Activated T-cell treated with anti-CD3 and anti-CD28 coated beads for 24 hours (primary cell): ENCODE results near the gene ARHGEF38.
A peak's percentile ranks its signal among the peaks of the same experiment; 100 is the strongest.
"Not testable (repeated sequence)": the region's sequence is repeated elsewhere in the genome, so short reads cannot be mapped to it uniquely, and the experiment has no call there.

Experiments
- DNase-seq: peaks from one replicate; pipeline ENCODE4 v3.0.0-alpha.2; 2020; ENCODE audit warnings: low read depth

ARHGEF38 gene

DNA sequence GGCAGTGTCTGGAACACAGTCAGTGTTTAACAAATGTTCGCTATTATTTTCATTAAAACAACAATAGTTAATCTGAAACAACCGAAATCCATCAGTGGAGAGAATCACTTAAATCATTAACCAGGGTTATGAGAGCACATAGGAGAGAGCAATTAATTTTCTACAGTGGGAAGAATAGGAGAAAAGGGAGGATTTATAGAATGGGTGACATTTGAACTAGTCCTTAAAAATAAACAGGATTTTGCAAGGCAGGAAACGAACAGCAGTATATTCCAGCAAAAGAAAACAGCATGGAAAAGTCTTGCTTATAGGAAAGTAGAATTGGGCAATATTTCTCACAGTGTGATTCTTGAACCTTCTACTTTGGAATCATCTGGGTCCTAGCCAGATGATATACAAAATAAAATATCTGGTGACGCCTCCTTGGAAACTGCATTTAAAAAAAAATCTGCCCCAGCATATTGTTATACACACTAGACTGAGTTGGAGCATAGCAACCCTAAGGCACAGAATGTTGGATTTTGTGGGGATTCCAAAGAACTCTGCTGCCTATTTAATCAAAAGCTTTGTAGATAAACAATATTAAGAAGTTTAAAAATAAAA, 100.0 kb downstream of the ARHGEF38 start:
- no peak for DNase-seq

DNA sequence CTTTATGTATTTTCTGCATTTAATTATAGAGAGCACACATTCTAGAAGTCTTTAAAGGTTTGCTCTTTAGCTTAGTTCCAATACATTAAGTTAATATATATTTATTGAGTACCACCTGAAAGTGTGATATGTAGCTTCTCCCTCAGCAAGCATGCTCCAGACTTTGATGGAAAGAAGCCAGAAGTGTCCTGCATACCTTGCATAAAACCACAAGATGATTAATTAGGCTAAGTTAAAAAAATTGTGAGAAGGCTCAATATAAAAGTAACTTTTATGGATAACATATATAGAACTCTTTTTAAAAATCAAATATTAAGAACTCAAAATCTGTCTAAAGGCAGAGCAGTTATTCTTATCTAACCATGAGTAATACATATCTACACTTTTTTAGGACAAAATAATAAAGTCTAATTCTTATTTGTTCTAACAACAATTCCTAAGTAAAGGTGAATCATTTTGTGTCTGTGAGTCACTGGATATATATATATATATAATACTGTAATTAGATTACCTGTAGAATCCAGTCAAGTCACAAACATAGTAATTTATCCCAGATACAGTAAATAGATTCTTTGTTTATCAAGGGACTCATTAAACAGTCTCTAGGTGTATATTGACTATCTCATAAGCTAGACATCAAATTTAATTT, 104.8 kb downstream of the ARHGEF38 start:
- DNase-seq = no peak

DNA sequence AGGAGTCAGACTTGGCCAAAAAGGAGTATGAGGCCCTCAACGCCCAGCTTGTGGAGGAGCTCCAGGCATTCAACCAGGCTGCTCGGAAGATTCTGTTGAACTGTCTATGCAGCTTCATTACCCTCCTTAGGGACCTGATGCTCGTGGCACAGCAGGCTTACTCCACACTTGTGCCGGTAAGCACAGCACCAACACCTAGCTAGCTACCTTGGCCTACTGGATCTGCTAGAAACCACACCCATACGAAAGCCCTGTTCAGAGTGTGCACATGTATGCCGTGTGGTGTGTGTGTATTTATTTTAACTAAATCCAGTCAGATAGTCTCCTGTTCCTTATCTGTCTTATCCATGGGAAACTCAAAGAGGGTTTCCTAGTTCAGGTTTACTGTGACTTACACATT, 106.8 kb downstream of the ARHGEF38 start:
- no peak for DNase-seq

DNA sequence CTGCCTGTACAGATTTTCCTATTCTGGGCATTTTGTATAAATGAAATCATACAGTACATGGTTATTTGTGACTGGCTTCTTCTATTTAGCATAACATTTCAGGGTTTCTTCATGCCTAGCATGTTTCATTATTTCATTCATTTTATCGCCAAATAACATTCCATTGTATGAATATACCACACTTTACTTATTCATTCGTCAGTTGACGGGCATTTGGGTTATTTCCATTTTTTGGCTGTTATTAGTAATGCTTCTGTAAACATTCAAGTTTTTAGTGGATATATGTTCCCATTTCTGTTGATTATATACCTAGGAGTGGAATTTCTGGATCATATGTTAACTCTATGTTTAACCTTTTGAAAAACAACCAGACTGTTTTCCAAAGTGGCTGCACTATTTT, 108.6 kb downstream of the ARHGEF38 start:
- DNase-seq = no peak

- no peak for DNase-seq
Measured at GRCh38 chr4:105662935-105663675, 110.7 kb downstream of the ARHGEF38 start.

GRCh38 chr4:105666693-105667092, 114.3 kb downstream of the ARHGEF38 start:
- no peak for DNase-seq

DNA sequence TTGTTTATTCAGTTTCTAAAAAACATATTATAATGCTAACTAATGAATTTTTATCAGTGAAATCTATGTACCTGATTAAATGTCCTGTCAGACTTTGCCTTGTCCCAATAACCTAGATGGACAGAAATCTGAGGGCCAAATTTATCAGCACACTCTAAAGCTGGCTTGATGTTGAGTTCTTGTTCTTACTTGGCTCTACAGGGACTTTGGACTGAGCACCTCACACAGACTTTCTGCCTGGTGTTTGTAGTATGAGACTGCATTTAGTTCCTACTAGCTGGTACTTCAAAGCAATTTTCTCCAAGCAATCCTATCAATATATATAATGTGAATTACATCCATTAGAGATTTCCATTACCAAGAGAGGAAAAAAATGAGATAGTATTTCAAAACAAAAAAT, 118.3 kb downstream of the ARHGEF38 start:
- DNase-seq = no peak

DNA sequence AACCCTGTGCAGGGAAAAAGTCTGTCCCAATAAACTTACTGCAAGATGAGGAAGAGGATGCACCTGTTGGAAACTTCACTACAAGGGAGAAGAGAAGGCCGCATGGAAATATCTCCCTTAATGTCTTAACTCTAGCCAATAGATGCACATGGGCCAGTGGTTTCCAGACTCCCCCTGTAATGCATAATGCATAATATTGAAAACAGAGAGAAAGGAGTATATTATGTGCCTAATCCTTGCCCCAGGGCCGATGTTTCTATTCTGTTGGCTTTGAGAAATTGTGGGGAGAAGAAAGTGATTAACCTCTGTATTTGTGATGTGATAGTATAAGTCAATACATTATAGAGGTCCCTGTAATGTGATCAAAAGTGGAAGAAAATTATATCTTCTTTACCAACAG, 118.9 kb downstream of the ARHGEF38 start:
- no peak for DNase-seq

- DNase-seq = no peak
Measured at GRCh38 chr4:105674011-105674410, 121.6 kb downstream of the ARHGEF38 start.

DNA sequence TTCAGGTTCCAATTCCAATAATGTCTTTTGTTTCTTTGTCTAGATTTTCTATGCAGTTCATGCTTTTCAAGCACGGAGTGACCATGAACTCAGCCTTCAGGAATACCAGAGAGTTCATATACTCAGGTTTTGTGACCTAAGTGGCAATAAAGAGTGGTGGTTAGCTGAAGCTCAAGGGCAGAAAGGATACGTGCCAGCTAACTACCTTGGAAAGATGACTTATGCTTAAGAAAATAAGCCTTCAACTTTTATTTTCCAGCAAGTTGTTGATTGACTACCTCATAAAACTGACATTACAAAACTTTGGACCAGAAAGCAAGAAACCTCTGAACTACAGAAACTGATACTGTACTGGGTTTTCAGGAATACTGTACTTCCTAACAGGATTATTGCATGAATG, 125.3 kb downstream of the ARHGEF38 start:
- DNase-seq = no peak

DNA sequence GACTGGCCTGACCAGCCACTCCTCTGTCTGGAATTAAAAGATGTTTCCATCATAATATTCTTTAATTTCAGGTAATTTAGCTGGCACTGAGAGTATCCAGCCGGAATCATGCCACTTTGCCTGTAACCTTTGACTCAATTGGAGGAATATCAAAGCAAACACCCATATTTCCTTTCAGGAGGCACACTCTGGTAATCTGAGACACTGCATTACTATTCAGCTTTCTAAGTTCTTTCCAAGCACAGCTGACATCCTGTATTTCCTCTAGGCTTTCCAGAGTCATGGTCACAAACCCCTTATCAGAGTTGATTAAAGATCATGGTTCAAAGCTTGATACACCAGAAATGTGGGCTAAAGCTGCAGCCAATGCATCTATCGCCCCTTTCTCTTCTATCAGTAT, 126.8 kb downstream of the ARHGEF38 start:
- DNase-seq = no peak

GRCh38 chr4:105683038-105683437, 130.6 kb downstream of the ARHGEF38 start:
- no peak for DNase-seq

DNA sequence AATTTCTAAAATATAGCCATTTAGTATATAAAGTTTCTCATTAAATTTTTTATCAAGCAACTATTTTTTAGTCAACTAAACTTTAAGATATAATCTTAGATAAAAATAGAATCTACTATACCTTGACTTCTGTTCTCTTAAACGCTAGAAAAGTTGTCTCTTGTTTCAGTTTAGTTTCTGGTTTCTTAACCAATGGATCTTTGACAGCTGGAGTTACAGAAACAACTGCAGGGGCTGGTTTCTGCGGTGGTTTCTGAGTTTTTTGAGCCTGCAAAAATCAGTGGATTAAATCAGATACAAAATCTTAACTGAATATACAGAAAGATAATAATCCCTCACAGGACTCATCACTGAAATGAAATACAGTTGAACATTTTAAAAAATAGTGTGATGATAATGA, 134.2 kb downstream of the ARHGEF38 start:
- DNase-seq = no peak

DNA sequence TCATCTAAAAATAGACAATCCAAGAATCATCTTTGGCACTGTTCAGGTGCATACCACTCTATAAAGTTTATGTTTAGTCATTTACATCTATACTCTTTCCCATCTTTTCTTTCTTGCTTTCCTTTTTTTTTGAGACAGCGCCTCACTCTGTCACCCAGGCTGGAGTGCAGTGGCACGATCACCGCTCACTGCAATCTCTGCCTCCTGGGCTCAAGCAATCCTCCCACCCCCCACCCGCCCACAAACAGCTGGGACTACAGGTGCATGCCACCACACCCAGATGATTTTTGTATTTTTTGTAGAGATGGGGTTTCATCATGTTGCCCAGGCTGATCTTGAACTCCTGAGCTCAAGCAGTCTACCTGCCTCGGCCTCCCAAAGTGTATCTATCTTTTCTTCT, 142.4 kb downstream of the ARHGEF38 start:
- not testable (repeated sequence) for DNase-seq

- DNase-seq = not testable (repeated sequence)
Measured at GRCh38 chr4:105695832-105696231, 143.4 kb downstream of the ARHGEF38 start.

DNA sequence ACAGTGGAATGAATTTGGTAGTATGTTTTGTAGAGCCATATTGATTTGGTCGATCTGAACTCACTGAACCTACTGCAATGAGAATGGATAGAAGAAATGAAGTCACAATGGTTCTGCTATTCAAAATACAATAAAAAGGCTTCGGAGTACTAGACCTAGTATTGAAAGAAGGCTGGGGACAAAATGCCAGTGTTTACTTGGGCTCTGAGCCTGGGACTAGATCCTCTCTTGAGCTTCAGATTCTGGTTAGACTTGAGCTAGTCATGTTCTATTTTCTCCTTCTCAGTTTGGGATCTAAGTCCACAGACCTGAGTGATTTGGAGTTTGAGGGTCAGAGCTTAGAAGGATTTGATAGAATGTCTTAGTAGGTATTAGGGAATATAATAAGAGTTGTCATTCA, 146.2 kb downstream of the ARHGEF38 start:
- DNase-seq = no peak

DNA sequence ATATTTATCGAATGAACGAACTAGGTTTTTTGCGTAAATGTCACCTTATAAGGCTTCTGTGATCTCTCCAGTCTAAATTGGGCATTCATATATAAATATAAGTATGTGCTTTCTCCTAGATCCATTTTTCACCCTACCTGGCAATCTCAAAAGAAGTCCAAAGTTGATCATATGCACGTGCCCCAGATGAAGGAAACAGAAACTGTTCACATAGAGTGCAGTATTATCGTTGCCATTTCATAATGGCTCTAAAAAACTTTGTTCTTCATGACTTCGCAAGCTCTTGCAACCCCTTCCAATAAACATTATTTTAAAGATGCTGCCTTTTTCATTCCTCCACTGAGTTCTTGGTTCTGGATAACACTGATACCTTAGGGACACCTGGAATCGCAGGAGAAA, 155.4 kb downstream of the ARHGEF38 start:
- DNase-seq = no peak

DNA sequence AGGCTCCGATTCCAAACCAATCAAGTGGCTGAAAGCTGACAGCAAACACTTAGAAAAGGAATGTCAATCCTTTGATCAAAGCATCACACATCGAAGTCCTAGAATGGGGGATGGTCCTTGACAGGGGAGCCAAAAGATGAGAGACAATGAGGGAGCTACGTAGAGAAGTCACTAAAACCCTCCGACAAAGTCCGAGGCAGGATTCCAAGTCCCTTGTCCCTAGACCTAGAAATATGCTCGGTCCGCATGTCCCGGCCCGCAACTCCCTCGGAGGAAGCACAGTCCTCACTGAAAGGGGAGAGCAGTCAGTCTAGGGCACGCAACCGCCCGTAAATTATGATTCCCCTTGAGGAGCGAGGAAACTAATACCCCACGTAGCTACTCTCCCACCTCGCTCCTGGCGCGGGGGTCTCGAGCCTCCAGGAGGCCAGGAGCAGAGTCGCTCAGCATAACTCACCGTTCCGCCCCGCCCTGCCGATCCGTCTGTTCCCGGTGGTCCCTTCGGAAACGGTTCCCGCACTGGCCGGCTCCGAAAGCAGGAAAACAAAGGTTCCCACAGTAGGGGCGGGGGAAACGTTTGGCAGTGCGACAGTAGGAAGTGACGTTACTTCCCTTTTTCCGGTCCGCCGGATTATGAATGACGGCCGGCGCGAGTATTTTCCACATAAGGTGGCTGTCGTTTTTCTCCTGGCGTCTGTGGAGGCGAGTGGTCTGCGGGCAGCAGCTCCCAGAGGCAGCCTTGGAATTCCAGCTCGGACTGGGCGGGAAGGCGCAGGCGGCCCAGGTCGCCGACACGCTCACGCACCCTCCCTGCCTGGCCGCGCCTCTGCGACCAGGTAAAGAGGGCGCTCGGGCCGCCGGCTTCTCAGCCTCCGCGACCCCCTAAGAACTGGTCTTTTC, 156.0 kb downstream of the ARHGEF38 start, which contains the start of the genes GSTCD and INTS12:
Gene GSTCD, plus strand, starts transcription at position 604 of the 900 bp plus-strand sequence. CDS start 8,830 bp downstream, outside the sequence.
Gene INTS12, minus strand, starts transcription at position 509 of the 900 bp plus-strand sequence. CDS start 8,684 bp downstream, outside the sequence.
- peak; percentile 90 for DNase-seq

GRCh38 chr4:105709081-105709450, 156.6 kb downstream of the ARHGEF38 start:
- DNase-seq = no peak

GRCh38 chr4:105710012-105710600, 157.7 kb downstream of the ARHGEF38 start:
- no peak for DNase-seq

DNA sequence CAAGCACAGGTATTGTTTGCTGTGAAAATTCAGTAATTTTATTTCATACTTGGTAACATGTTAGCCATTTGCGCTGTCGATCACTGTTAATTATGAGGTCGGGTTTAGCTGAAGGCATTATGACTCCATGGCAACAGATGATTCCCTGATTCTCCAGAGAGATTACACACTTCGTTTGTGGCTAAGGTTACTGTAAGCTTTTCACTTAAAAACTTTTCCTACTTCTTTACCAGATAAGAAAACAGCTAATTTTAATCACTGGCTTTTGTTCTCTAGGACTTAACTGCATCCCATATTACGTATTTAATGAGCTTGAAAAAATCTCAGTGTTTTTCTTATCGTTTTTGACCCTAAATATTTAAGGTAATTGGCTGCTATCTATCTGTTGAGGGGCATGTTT, 158.3 kb downstream of the ARHGEF38 start:
- DNase-seq = no peak

GRCh38 chr4:105712766-105713165, 160.3 kb downstream of the ARHGEF38 start:
- DNase-seq = no peak
